Hippocampal formation (tissue), 2 donors: Measurements from ENCODE around the gene TPP2.

Experiments used
- DNase-seq, 2 donors: peaks; one replicate each; lab custom pipeline; 2025; lab: John Stamatoyannopoulos, UW

Gene TPP2

DNA sequence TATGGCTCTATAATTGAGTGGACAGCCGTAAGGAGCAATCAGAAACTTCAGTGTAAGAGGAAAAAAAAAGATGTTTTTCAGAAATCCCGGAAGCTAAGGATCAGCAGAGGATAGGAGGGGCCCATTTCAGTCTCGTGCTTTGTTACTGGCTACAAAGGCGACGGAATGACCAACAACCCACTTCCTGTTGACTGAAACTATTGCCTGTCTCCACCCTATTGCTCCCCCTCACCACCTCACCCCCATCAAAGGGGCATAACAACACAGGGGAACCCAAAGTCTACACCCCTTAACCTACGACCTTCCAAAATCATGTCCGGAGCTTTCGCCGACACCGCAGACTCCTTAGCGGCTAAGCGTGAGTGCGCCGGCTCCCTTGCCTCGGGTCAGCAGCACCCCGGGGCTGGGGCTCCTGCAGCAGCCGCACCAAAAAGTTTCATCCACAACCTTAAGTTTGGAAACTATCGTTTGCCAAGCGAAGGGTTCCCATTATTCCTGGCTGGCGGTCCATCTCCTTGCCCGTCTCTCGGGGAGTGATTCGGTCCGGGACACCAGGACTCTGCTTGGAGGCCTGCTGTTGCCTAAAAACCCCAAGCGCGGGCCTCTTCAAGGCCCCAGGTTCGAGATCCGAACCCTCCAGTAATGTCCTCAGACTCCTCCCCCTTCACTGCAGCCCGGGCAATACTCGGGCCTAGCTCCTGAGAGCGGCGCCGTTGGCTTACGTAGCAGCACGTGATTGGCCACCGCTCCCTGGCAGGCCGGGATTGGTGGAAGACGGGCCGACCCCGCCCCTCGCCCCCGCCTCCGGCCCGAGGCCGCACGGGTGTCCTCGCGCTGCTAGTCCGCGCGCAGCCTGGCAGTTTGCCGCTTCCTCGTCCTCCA is at the start of gene TPP2:
TPP2 (plus strand) TSS at position 840 of the 882 bp plus-strand sequence. CDS start 53 bp downstream, outside the sequence.
- DNase-seq, result peak; percentile 92 to 98

DNA sequence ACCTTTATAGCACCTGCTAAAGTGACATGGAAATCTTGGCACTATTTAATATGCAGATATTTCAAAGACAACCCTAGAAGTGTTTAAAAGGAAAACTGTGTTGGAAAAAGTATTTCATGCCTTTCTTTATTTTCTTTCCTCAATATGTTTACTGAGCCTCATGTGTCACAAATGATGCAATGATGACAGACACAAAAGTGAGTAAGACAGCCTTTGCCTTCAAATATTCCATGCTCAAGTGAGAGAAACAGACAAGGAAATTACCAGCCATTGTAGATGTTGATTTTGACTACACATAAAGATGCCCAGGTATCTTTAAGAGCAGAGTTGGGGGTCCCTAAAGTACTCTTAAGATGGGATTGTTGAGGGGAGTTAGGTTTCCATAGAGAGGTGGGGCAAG is 48.0 kb upstream of the TPP2 start:
- no peak for DNase-seq

DNA sequence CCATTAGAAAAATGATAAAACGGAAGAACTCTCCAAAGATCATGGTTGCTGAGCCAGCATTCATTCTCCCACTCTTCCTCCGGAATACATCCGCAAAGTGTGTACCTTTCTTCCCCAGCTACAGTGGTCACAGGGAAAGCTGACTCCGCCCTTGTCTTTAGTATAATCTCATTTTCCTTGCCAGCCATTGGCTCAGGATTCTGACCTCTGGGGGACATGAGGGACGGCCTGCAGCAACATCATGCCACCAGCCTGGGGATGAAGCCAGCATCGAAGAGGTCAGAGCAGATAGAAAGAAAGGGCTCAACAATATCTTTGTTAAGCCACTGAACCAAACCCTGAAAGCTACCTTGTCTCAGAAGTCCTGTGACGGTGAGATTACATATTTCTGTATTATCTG is 46.3 kb upstream of the TPP2 start:
- DNase-seq, result no peak

DNA sequence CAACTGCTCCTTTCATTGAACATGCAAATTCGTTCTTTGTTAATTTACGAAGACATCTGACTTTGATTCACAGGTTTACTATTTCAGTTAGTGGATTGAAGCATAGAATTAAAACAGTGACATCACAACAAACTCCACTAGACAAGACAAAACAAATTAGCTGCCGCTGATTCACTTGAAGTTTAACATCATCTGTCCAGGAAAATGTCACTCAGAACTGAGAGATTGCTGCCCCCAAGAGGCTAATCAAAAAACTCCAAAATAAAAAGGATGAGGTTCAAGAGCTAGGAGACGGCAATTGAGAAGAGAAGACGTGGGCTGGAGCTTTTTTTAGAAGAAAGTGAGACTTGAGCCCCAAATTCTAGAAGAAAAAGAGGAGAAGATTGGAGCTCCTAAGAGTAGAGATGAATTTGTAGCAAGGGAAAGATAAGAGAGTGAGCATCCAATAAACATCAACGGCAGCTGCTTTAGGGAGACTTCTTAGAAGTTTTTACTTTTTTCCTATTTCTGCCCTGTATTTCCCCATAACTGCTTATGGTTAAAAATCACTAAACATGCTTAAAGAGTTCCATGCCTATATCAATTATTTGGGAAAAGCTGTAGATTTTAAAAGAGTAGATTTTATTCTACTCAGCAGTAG is 40.8 kb upstream of the TPP2 start:
- DNase-seq, result peak in 1 of 2 donors; percentile 34

DNA sequence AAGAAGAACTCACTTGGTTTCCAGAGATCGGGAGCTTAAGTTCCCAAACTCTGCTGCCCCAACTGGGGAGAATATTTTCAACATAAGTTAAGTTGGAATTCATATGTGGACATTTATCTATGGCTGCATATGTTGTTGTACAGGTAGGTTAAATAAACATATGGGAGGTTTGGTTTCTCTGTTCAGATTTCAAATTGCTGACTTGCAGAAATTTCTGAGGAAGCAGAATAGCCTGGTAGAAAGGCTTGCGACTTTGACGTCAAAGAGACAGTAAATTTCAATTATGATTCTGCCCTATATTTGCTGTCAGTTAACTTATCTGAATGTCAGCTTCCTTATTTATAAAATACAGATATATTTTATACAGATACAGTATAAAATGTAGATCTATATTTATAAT is 40.0 kb upstream of the TPP2 start:
- no peak for DNase-seq

DNA sequence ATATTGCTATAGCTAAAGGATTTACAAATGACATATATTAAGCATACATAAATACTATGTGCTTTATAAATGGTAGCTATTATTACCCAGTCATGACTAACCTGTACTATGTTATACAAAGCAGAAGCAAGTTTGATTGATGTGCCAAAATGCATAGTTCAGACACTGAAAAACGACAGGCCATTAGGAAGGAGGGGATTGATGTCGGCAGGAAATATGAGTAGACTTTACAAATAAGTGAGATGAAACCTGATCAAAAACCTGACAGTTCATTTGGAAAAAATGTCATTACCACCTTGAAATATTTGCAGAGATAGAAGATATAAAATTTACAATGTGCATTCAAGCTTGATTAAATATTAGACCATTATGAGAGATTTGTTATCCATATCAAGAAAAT is 38.8 kb upstream of the TPP2 start:
- no peak for DNase-seq

DNA sequence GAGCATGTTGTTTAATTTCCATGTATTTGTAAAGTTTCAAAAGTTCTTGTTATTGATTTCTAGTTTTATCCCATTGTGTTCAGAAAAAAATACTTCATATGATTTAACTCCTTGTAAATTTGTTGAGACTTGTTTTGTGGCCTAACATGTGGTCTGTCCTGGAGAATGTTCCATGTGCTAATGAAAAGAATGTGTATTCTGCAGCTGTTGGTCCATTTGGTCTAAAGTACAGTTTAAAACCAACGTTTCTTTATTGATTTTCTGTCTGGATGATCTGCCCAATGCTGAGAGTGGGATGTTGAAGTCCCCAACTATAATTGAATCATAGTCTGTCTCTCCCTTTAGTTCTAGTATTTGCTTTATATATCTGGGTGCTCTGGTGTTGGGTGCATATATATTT is 34.9 kb upstream of the TPP2 start:
- DNase-seq, result no peak

DNA sequence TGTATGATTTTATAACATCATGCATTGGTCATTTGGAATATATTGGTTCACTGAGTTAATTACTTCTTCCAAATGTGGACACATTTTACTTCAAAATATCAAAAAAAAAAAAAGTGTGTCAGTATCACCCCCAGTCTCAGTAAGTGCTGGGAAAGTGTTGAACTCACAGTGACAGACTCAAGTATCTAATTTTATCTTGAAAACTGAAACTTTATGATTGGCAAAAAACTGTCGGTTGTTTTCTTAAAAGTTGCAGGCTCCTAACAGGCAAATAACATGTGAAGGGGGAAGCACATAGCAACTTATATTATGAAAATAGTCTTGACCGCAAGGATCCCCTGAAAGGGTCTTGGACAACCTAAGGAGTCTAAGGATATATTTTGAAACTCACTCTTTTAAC is 33.5 kb upstream of the TPP2 start:
- no peak for DNase-seq

DNA sequence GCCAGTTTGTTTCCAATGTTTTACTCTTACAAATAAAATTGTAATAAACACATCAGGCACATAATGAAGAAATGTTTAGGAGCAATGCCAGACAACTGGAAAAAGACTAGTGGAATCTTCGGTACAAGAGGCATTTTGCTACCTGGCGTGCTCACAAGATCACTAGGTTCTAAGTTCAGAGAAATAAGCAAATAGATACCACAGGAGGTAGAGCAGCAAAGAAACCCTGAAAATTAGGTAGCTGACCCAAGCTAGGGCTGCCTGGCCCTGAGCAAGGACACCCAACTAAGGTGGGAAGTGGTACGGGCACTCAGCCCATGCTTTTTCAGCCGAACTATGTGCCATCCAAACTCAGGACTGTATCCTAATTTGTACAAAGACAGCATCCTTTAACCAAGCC is 32.2 kb upstream of the TPP2 start:
- no peak for DNase-seq

DNA sequence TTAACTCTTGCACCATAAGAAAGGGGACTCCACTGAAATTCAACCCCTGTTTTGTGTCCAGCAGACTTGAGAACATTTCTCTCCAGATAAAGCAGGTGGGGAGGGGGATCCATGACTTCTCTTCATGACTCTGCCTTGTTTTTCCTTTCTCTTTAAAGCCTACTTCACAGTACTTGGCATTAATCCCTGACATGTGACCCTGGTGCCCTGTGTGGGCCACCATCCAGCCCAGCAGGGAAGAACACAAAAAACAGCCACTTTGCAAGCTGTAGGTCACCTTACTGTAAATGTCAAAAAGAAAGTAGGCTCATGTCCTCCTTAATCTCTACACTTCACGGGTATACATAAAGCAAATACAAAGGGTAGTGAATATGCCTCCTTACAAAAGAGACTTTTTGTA is 30.3 kb upstream of the TPP2 start:
- DNase-seq, result no peak

DNA sequence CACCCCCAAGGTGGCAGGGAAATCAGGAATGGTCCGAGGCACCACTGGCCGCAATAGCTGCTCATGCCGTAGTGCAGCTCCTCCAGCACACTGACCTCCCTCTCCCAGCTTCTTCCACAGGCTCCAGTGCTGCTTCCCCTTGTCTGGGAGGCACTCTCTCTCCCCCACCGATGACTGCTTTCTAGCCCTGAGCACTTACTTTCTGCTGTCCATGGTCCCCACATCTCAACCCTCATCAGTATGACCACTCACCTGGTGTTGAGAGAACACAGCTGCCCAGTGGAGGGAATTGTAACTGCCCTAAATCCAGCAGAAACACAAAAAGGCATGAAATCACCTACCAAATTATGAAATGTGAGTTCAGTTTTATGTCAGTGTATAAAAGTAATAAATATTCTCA is 28.9 kb upstream of the TPP2 start:
- DNase-seq, result no peak

DNA sequence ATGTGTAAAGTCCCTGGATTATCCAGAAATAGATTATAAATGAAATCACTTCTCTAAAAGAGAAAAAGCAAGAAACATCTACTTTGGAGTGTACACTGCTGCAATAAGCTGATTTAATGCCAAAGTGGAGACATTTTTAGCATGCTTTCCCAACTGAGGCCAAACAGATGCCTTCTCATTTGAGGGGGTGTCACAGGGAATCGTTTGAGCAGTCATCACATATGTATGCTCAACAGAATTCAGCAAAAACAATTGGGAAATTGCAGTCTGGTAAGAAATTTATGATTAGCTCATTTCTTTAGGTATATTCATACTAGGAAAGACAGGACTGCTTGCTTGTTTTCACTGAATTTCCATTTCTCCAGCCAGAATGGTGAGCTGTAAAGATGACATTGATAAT is 27.3 kb upstream of the TPP2 start:
- DNase-seq, result no peak

DNA sequence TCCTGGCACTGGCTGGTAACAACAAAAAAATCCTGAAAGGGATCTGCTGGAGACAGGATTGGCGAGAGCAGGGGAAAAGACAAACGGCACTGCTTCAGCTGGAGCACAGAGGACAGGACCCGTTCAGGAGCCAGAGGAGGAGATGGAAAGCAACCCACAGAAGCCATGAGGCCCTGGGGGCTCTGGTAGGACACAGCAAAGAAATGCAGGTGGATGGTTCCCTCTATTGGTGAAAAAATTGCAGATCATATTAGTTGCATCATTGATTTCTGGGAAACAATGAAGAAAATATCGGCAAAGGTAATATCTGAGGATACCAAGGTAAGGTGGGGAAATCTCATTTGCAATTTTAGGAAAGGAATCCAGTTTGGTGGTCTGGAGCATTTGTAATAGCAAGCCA is 25.7 kb upstream of the TPP2 start:
- DNase-seq, result no peak

DNA sequence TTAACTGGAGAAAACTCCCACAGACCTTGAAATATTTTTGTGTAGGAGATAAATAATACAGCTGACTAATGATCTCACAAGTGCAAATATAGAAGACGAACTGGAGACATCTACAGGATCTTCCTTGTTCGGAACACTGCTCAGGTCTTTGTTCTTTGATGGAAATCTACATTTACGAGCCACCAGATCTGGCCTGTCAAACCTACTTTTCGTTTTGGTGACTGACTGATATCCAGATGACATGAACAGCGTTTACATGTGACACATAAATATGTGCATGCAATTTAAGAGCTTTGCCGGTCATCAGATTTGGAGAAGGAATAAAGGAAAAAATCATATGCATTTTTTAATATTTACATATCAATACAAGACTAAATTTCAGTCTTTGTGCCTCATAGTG is 24.5 kb upstream of the TPP2 start:
- DNase-seq, result no peak

DNA sequence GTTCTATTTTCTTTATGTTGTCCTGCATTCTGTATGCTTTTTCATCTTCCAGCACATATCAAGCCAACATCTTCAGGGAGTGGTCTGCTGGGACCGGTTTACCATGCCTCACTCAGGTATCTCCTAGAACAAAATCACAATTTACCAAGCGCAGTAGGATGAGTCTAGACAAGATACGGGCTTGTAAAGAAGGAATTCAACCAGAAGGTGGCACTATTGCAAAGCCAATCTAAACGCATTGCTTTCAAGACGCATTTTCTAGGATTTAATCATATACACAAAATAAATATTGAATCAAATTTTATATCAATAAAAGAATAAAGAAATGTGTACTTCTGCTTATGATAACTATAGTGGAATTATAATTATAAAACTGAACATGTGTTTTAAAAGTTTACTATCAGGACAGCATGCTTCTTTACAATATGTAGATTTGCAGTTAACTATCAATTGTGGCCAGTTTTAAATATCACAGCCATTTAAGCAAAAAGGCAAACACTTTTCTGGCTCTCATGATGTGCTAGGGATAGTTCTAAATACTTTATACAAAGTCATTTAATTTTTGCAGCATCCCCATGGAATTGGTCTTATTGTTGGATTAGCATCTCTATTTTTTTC is 16.1 kb upstream of the TPP2 start:
- peak in 1 of 2 donors; percentile 72 for DNase-seq

DNA sequence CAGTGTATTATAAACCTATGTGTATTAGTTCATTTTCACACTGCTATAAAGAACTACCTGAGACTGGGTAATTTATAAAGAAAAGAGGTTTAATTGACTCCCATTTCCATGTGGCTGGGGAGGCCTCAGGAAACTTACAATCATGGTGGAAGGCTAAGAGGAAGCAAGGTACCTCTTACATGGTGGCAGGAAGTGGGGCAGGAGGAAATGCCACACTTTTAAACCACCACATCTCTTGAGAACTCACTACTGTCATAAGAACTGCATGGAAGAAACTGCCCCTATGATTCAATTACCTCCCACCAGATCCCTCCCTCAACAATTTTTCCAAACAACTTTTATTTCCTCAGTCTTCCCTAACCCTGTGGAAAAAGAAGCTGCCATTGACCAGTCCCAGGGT is 14.5 kb upstream of the TPP2 start:
- DNase-seq, result no peak

DNA sequence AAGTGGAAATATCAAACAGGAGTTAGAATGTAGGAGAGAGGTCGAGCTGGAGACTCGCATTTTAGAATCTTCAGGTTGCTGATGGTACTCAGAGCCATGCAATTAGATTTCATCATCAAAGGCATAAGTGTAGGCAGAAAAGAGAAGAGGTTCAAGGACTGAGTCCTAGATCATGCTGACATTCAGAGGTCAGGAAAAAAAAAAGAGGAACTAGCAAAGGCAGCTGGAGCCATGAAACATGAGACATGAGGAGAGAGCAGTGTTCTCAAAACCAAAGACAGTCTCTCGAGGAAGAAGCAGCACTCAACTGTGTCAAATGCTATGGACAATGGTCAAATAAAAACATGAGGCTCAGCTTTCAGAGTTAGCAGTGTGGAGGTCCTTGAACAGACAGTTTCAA is 12.4 kb upstream of the TPP2 start:
- DNase-seq, result no peak

DNA sequence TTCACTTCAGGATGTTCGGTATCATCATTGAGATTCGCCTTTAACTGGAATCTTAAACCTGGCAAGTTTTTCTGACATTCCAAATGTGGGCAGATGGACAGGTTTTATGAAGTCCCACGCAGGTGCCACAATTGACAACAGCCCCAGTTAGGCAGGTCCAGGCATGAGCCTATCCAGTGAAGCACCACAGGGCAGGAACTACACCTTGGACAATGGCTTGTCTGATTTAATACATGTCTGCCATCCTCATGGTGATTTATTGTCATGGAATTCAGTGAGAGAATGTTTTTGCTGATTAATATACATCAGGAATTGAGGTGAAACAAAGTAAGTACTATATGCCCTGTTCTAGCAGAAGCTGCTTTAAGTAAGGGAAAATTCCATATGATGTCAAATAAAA is 10.2 kb upstream of the TPP2 start:
- DNase-seq, result no peak

DNA sequence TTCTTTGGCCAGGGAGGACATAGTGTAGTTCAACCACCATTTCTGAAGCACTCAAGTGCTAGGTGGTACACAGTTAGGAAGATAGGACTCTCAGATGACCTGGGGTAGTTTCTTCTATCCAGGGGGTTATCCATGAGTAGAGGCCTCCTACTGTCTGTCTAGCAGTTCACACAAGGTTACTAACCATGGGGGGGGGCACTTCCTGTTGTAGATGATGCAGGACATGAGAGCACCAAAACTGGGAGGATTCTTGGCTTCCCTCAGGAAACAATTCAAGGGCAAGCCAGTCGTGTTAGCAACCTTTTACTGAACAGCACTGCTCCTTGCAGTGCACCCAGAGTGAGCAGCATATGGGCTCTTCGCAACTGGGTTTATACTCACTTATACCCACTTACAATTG is 8.9 kb upstream of the TPP2 start:
- no peak for DNase-seq

DNA sequence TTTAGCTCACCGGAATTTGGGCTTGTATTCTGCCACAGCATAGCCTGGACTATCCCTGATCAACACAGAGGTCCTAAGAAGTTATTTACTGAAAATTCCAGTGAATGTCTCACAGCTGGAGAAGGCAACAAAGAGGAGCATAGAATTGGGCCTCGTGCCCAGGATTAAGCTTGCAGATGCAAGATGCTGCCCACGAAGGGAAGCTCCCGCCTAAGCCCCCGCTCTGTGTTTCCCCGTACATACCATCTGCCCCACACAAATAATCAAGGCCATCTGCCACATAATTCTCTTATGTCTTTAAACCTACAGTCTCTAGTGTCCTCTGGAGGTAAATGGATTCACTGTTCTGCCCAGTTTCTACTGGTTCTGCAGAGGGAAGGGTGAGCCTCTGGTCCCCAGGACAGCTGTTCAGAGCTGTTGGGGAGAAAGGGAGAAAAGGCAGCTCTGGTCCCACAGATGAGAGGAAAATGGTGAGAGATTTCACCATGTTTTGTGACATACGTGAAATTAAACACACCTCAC is 7.4 kb upstream of the TPP2 start:
- DNase-seq, result peak in 1 of 2 donors; percentile 8

DNA sequence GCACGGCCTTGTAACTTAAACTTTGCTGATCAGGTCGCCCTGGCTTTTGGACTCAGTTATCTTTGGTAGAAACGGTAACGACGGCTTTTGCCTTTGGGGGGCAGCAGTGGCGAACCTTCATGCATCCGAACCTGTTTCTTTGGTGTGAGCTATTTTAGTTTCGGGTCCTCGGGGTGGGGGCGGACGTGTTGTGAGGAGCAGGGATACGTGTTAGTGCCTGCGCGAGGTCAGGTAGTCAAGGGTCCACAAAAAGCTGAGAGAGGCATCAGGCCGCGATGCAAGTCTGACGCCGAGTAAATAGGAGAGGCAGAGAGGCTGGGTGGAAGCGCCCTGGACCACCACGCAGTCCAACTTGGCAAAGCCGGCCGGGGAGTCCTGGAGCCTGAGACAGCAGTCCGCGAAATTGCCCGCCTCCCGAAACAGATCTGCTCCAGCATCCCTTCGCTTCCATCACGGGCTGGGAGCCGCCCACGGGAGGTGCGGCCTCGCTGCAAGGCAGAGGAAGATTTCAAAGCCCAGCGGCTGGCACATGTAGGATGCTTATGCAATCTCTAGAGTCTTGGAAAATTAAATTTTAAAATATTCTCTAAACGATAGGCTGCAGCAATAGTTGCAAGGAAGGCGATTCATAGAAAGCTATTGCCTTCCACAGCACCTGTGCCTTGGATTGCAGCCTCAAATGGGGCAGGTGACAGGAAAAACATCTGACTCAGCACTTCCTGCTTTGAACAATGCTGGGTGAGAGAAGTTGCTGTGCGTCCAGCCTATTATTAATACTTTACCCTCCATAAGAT is 4.6 kb upstream of the TPP2 start:
- DNase-seq, result peak; percentile 71 to 72

DNA sequence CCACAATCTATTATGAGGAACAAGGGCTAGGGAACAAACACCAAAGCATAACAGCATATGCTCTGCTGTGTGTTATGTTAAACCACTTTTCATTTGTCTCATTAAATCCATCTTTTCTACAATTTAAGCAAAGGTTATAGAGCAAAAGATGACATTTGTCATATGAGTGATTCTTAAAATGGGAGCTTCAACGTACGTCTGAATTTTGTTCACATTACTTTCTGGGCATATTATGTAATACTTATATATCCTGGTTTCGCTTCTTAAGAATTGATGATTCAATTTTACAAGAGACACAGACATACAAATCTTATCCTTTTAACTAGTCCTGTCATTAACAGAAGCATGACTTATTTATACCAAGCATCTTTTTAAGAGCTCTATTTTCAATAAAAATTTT is 3.3 kb upstream of the TPP2 start:
- no peak for DNase-seq
